ENCODE measurements around the gene GRIP2.

DNA sequence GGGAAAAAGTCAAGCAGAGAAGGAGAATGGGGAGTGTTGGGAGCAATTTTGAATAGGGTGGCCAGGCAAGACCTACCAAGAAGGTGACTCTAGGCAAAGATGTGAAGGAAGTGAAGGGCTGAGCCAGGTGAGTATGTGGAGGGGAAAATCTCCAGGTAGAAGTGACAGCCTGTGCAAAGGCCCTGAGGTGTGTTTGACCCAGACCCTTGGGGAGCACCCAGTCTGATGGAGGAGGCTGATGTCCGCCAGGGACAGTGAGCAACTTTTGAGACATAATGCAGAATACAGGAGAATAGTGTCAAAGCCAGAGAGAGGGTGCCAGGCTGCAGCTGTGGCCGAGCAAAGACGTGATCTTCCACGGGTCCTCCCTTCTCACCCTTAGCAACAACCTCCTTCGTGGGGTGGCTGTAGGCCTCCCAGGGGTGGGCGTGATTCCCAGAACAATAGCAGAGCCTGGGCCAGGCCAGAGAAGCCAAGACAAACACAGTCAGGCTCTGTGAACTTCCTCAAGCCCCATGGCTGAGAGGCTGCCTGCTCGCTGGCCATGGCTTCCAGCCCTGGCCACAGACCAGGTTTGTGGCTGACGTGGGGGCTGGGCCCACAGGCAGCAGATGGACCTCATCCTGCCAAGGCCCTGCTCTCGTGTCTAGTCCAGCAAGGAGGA is 79.7 kb downstream of the GRIP2 start:
- TF ChIP-seq POLR2A (IDR thresholded peaks at IDR 0.05; ENCODE audit: low read depth, low read length): no peak
- TF ChIP-seq MYC (IDR thresholded peaks at IDR 0.05; ENCODE audit: low read depth, low read length): peak; percentile 4
- TF ChIP-seq, protein P1, sequence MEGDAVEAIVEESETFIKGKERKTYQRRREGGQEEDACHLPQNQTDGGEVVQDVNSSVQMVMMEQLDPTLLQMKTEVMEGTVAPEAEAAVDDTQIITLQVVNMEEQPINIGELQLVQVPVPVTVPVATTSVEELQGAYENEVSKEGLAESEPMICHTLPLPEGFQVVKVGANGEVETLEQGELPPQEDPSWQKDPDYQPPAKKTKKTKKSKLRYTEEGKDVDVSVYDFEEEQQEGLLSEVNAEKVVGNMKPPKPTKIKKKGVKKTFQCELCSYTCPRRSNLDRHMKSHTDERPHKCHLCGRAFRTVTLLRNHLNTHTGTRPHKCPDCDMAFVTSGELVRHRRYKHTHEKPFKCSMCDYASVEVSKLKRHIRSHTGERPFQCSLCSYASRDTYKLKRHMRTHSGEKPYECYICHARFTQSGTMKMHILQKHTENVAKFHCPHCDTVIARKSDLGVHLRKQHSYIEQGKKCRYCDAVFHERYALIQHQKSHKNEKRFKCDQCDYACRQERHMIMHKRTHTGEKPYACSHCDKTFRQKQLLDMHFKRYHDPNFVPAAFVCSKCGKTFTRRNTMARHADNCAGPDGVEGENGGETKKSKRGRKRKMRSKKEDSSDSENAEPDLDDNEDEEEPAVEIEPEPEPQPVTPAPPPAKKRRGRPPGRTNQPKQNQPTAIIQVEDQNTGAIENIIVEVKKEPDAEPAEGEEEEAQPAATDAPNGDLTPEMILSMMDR (IDR thresholded peaks at IDR 0.05; ENCODE audit: extremely low read depth in 1 of 2, insufficient read depth in 1 of 2, low read depth in 1 of 2, low read length in 2 of 2): no peak
- no peak for TF ChIP-seq FOS (IDR thresholded peaks at IDR 0.05; ENCODE audit: borderline replicate concordance, insufficient read depth, low read length)
- TF ChIP-seq EZH2 (IDR thresholded peaks at IDR 0.05; ENCODE audit: borderline replicate concordance, low read depth, low read length, severe bottlenecking): no peak

Measured in endothelial cell of umbilical vein (primary cell).